BJ (cell line): ENCODE measurements around the gene BTK. TPM values are rescaled to one million over a fixed set of nuclear protein-coding genes. Genes with fewer than 3 reads are reported as not detected.

ENCODE experiments used
- CTCF ChIA-PET: fragments of 350-600 bp; formaldehyde crosslinking; extraction: SDS; loops from one replicate; lab custom pipeline; 2021; ENCODE audit warnings: antibody characterized with exemption, inconsistent platforms; lab: Yijun Ruan, JAX
- POLR2A ChIA-PET: fragments of 300-600 bp; sonication (Branson Sonifier 250); formaldehyde crosslinking; extraction: SDS; loops from one replicate; lab custom pipeline; 2021; ENCODE audit warnings: antibody characterized with exemption; lab: Charles Lee
- DNase-seq: peaks from one replicate; pipeline ENCODE4 v3.0.0-alpha.2; 2011; ENCODE audit warnings: low read depth
- H3K27me3 ChIP-seq: 2 replicates; pipeline ENCODE4 v1.6.0; 2011; ENCODE audit warnings: low read length; ENCODE audit not compliant: control insufficient read depth, insufficient read depth
- H3K36me3 ChIP-seq: 2 replicates; pipeline ENCODE4 v1.5.1; 2011; ENCODE audit warnings: low read length; ENCODE audit not compliant: control insufficient read depth, insufficient read depth
- H3K4me3 ChIP-seq: 2 replicates; pipeline ENCODE4 v1.5.1; 2011; ENCODE audit warnings: low read depth, mild to moderate bottlenecking, control low read depth, low read length
- CTCF ChIP-seq: IDR thresholded peaks from 2 replicates; pipeline ENCODE4 v1.5.1; 2011; ENCODE audit warnings: low read depth, mild to moderate bottlenecking, control low read depth, inconsistent platforms, low read length, moderate library complexity; ENCODE audit not compliant: insufficient read depth
- polyA minus RNA-seq: library from RNA; depleted of rRNA, polyadenylated mRNA; stranded (reverse); fragments of >200 nt; gene quantifications from 2 replicates; pipeline ENCODE4 v1.2.3, GENCODE V29; 2011; rRNA and poly(A)+ RNA removed
- polyA plus RNA-seq: library from polyadenylated mRNA; depleted of rRNA; stranded (reverse); fragments of >200 nt; gene quantifications from 2 replicates; pipeline ENCODE4 v1.2.3, GENCODE V29; 2011; rRNA removed

Gene BTK
- polyA plus RNA-seq (not detected in 2 replicates), polyA minus RNA-seq (not detected in 2 replicates)

DNA sequence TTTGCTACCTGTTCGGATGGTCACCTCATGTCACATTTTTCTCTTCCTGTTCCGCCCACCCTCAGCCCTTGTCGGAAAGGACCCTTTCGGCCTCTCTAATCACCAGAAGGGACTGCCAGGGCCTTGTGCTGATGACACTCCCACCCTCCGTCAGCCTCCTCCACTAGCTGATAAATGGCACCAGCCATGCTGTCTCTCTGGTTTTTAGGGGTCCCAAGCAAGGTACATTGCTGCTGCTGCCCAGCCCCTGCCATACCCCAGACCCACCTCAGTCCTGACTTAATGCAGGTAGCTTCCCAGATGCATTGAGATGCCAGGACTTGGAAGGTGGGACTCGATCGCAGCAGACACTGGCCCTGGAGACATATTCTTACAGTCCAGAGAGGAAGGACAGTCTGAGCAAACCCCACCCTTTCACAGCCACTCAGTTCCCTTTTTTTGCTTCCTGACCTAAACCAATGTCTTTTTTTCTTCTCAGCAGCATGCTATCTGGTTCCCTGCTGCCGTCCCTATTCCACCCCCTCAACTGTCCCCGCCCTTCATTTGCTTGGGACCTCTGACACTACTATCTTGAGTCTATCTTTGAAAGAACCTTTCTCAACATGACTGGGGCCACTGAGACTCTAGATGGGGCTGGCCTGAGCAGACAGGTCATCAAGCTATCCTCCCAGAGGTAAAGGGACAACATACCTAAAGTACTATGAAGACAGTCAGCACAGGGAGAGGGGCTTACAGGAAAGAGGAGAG is at the start of gene BTK:
BTK (minus strand) TSS at position 397 of the 747 bp plus-strand sequence. CDS start 10,907 bp downstream, outside the sequence.
- POLR2A ChIA-PET, result no interaction called here
- H3K36me3 ChIP-seq, result no peaks in the 10 kb centered on the region
- no peaks in the 10 kb centered on the region; the same call in 1 of the 2 replicates for H3K27me3 ChIP-seq
- H3K4me3 ChIP-seq, result no peak within 1 kb of the TSS
- TF ChIP-seq CTCF, result no peak
- CTCF ChIA-PET, result no interaction called here
- DNase-seq, result no peak

GRCh38 chrX:101430457-101431078 is 44.6 kb upstream of the BTK start:
- TF ChIP-seq CTCF, result no peak
- Histone ChIP-seq H3K36me3 (no peaks in the 10 kb centered on the region), H3K27me3 (no peaks in the 10 kb centered on the region), H3K4me3 (no peak overlapping the region)
- no peak for DNase-seq
- POLR2A ChIA-PET, result interaction anchor here (0.5 kb wide), 1 partner anchor 1337 kb away, joined by 11 read pairs; no protein-coding TSS in a partner anchor
- CTCF ChIA-PET, result interaction anchor here (0.9 kb wide), 1 partner anchor 12 kb away, joined by 3 read pairs; no protein-coding TSS in a partner anchor

DNA sequence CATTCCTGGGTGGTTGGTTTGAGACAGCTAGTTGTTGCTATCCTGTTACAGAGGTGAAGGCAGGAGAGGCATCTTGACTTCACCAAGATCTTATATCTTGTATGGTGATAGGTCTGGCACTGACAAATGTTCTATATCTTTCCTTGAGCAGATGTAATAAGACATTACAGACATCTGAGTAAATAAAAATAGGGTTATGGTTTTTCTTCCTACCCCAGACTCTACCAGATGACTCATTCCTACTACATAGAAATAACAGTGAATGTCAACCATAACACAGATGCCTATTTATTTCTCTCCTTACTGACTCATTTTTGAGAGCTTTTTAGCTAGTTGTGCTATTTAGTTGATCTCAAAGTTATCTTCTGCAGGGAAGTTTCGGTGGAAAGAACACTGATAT is 43.9 kb upstream of the BTK start:
- H3K27me3 ChIP-seq, result no peaks in the 10 kb centered on the region
- DNase-seq, result no peak
- H3K36me3 ChIP-seq, result no peaks in the 10 kb centered on the region
- POLR2A ChIA-PET, result no interaction called here
- no peak overlapping the region for H3K4me3 ChIP-seq
- CTCF ChIA-PET, result interaction anchor here (0.9 kb wide), 1 partner anchor 11 kb away, joined by 3 read pairs; no protein-coding TSS in a partner anchor
- TF ChIP-seq CTCF, result no peak

DNA sequence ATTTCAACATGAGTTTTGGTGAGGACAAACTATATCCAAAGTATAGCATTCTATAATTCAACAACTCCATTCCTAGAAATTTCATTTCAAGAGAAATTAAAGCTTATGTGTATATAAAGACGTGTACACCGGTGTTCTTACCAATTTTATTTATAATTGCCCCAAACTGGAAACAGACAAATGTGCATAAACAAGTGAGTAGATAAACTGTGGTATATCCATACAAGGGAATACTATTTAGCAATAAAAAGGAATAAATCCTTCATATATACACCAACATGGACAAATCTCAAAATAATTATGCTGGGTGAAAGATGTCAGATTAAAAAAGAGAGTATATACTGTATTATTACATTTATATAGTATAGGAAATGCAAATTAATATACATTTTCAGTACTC is 42.0 kb upstream of the BTK start:
- Histone ChIP-seq H3K36me3 (no peaks in the 10 kb centered on the region), H3K27me3 (no peaks in the 10 kb centered on the region), H3K4me3 (no peak overlapping the region)
- DNase-seq, result no peak
- no peak for TF ChIP-seq CTCF
- ChIA-PET CTCF (no interaction called here), POLR2A (no interaction called here)

DNA sequence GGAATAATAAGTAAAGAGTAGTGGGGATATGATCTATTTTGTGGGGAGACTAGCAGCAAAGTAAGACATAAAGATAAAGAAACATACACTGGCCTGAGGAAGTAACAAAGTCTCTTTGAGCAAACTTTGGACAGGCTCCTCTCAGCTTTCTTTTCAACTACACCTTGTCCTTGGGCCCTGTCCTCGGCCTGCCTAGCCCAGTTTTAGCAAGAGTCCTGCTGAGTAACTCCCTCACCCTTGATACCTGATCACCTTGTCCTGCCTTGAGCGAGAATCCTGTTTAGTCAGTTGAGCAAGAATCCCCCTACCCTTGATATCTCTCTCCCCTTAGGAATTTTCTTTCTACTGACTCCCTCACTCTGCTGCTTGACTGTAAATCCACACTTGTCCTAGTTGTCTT is 33.5 kb upstream of the BTK start:
- POLR2A ChIA-PET, result no interaction called here
- CTCF ChIA-PET, result no interaction called here
- no peak for DNase-seq

More for the DNA sequence above, 33.5 kb upstream of the BTK start:
- H3K27me3 ChIP-seq, result no peaks in the 10 kb centered on the region
- H3K36me3 ChIP-seq, result no peaks in the 10 kb centered on the region
- TF ChIP-seq CTCF, result no peak
- no peak overlapping the region for H3K4me3 ChIP-seq
